Hematopoietic multipotent progenitor cell (in vitro differentiated cells): ENCODE measurements around the gene RAB20. TPM values are rescaled to one million over a fixed set of nuclear protein-coding genes. Genes with fewer than 3 reads are reported as not detected.
A peak's percentile ranks its signal among the peaks of the same experiment; 100 is the strongest.
"Not testable (repeated sequence)": the region's sequence is repeated elsewhere in the genome, so short reads cannot be mapped to it uniquely, and the experiment has no call there.

ENCODE experiments used
- DNase-seq, 3 donors: peaks; one replicate each; pipeline ENCODE4 v3.0.0-alpha.2; 2011 to 2015; ENCODE audit warnings: low read depth in 2 of 3, low spot score in 2 of 3
- total RNA-seq: library from RNA; depleted of rRNA; stranded (reverse); fragments of >200 nt; gene quantifications from one replicate; pipeline ENCODE4 v1.2.3, GENCODE V29; 2012

The RAB20 gene
- total RNA-seq, 1 donor, result 2.7 TPM

DNA sequence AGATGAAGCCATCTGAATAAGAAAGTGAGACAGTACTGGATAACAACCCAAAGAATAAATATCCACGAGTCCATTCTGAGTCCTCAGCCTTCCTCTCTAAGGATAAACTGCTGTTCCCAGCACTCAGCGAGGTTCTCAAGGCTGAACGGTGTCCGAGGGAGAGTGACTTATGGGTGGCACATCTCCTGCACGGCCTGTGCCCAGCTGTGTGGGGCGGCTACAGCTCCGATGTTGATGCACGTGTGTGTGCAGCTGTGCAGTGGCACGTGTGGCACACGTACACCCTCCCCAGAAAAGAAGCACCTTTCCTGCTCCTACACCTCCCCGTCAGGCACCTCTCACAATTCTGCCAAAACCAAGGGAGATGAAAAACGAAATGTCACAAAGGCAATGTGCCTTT lies 45.0 kb downstream of the RAB20 start:
- DNase-seq, result no peak

DNA sequence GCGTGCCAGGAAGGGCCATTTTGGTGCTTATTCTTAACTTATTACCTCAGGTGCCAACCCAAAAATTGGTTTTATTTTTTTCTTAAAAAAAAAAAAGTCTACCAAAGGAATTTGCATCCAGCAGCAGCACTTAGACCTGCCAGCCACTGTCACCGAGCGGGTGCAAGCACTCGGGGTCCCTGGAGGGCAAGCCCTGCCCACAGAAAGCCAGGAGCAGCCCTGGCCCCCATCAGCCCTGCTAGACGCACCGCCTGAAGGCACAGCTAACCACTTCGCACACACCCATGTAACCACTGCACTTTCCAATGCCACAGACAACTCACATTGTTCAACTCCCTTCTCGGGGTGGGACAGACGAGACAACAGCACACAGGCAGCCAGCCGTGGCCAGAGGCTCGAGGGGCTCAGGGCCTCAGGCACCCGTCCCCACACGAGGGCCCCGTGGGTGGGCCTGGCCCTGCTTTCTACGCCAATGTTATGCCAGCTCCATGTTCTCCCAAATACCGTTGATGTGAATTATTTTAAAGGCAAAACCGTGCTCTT lies 49.3 kb downstream of the RAB20 start:
- no peak for DNase-seq

DNA sequence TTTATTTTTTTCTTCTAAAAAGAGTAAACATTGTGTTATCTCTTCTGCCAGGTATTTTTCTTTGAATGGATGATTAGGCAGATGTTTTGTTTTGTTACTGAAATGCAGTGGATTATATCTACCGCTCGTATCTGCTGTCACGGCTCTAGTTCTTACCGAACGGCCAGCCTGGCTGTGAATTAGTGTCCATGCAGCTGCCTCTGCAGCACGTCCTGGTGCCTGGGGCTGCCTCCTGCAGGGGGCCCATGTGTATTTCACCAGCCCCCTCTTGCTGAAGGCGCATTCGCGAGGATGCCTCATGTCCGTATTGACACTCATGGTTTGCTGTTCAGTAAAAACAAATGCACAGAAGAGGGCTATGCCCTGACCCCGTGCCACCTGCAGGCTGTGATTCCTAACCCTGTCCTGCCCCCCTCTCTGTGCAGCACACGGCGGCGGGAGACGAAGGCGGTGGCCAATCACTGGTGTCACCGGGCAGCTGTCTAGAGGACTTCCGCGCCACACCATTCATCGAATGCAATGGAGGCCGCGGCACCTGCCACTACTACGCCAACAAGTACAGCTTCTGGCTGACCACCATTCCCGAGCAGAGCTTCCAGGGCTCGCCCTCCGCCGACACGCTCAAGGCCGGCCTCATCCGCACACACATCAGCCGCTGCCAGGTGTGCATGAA lies 49.9 kb downstream of the RAB20 start:
- DNase-seq, result no peak

DNA sequence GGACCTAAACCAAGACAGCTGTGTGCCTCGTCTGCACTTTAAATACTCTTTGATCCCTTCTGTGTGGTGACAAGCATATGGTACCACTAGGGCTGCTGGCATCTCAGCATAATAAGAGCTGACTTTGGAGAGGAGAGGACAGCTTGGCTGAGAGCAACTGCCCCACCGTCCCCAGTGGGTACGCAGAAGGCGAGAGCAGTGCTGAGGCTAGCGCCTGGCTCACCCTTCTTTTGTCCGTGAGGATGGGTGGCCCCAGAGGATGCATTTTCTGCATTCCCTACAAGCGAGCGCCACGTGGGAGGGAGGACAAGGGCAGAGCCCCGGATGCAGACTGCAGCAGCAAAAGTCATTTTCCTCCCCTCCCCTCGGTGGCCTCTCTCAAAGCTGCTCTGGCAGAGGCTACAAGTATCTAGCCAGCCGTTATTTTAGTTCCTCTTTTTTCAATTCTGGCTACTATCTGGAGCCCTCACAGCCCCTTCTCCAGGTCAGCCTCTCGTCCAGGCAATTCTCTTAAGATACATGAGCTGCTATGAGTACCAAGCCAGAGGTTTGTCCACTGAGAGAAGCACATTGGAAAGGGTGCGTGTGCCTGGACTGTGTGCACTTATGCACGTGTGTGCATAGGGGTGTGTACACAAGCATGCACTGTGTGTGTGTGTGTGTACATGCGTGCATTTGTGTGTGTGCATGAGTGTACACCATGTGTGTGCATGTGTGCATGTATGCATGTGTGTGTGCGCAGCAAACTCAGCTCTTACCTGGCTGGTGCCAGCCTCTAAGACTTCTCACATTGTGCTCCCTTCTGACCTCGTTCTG lies 51.3 kb downstream of the RAB20 start:
- DNase-seq, result peak in 2 of 3 donors; percentile 49 to 76

DNA sequence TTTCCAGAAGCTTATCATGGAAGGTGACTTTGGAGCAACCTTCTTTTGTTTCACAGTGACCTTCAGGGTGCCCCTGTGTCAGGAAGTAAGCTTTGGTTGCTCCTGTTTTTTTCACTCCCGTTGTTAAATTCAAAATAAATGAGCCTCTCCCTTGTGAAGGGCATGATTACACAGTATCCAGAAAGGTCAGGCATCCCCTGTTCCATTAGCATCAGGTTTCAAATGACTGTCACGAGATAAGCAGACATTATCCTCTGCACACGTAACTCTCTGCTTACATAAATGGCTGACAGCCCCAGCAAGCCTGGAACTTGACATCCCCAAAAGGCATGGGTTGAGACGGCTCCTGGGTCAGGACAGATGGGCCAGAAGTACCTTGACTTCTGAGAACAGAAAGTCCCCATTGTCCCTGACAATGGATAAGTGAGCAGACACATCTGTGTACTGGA lies 52.0 kb downstream of the RAB20 start:
- no peak for DNase-seq

DNA sequence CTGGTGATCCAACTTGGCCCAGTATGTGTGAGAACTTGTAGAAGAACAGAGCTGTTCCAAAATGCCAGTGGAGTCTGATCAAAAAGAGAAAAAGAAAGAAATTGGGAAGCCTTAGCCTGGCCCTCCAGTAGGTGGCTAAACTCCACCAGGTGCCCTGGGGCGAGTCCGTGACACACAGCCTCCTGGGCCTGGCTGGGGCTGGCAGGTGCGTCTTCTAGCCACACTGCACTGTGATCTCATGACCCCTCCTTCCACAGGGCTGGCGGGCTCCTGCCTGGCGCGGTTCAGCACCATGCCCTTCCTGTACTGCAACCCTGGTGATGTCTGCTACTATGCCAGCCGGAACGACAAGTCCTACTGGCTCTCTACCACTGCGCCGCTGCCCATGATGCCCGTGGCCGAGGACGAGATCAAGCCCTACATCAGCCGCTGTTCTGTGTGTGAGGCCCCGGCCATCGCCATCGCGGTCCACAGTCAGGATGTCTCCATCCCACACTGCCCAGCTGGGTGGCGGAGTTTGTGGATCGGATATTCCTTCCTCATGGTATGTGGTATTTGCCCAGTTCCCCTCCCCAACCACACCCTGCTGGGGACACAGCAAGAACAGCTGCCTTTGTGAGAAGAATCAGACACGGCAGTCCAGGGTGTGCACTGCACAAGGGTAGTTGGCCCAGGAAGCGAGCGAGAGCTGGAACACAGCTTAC lies 53.7 kb downstream of the RAB20 start:
- DNase-seq, result no peak

DNA sequence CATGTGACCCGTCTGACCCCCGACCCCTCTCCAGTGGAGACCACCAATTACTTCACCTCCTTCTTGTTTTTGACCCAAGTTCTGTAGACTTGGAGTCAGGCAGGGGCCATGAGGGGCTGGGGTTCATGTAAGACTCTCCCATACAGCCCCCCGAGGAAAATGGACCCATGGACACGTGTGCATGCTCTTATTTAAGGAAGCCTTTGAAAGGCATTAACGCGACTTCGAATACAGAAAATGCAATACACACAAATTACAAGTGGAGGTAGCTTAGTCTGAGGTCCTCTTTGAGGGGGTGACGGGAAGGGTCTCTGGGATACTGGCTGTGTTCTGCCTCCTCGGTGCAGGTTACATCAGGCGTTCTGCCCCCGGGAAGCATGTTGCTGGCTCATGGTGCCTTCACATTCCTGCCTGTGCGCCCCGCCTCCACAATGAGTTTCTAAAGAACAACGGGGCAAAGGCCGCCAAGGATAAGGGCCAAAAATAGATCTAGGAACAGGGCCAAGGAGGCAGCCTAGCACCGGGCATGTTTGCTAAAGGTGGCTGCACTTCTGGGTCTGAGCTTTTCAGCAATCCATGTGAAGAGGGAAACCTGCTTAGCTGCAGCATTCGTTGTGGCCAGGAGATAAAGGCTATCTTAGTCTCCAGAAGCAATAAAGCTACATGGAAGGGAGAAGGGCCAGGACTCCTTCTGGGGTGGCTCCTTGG lies 54.5 kb downstream of the RAB20 start:
- no peak for DNase-seq

DNA sequence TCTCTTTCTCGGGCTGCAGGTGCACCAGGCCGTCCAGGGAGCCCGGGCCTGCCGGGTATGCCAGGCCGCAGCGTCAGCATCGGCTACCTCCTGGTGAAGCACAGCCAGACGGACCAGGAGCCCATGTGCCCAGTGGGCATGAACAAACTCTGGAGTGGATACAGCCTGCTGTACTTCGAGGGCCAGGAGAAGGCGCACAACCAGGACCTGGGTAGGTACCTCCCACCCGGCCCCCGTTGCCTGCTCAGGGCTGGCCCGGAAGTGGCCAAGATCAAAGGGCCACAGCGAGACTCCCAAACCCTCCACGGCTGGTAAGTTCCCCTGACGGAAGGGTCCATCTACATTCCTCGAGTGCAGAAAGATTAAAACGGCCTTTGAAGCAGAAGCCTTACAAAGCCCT lies 55.1 kb downstream of the RAB20 start:
- DNase-seq, result no peak

DNA sequence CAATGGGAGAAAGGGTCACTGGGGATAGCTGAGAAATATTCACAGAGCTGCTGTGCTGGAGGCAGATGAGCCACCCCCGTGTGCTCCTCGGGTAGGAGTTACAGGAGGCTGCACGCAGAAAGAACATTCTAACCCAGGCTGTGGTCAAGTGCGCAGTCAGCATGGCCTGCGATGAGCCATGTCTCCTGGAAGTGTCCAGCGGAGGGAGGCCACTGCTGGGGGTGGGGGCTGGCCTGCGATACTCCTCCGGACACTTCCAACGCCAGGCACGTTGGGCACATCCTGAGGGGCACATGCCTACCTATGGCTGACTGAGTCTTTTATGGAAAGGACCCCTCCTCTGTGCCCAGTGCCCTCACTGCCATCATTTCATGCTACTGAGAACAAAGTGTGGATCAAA lies 55.9 kb downstream of the RAB20 start:
- DNase-seq, result no peak

DNA sequence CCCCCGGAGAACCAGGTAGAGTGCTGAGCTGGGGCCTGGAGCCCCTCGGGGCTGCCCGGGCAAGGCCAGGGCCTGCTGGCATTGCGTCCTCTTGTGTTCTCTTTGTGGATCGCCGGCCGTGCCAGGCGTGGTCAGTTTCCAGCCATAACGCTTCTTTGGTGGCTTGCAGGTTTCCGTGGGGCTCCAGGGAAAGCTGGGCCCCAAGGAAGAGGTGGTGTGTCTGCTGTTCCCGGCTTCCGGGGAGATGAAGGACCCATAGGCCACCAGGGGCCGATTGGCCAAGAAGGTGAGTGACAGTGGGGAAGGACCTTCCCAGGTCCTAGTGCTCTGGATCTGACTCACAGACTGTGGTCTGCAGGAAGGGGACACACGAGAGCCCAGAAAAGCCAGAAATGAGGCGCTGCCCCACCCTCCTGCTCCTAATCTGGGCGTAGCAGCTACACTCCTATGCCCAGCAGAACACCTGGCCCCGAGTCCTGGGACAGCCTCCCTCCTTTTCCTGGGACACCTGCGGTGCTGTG lies 57.5 kb downstream of the RAB20 start:
- no peak for DNase-seq

DNA sequence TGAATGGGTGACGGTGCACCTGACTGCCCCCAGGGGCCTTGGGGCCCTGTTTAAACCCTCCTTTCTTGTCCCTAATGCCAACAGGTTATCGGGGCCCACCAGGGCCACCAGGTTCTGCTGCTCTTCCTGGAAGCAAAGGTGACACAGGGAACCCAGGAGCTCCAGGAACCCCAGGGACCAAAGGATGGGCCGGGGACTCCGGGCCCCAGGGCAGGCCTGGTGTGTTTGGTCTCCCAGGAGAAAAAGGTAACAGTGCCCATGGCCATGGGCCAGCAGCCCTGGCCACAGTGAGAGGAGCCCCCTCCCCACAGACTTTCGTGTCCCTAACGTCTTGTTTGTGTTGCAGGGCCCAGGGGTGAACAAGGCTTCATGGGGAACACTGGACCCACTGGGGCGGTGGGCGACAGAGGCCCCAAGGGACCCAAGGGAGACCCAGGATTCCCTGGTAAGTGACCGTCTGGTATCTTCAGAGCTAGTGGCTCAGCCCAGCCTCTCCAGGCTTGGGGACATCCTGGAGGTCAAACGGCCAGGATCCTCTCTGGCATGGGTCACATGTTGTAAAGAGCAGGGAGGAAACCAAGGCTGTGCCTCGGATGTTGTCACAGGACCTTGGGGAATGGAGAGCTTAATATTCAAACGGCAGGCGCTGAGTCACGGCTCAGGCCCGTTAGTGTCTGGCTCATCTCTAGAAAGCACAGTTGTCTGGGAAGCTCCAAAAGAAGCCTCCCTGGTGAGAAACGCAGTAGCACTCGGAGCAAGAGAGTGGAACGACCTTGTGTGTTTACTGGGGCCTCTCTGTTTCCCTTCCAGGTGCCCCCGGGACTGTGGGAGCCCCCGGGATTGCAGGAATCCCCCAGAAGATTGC lies 58.3 kb downstream of the RAB20 start:
- no peak for DNase-seq

DNA sequence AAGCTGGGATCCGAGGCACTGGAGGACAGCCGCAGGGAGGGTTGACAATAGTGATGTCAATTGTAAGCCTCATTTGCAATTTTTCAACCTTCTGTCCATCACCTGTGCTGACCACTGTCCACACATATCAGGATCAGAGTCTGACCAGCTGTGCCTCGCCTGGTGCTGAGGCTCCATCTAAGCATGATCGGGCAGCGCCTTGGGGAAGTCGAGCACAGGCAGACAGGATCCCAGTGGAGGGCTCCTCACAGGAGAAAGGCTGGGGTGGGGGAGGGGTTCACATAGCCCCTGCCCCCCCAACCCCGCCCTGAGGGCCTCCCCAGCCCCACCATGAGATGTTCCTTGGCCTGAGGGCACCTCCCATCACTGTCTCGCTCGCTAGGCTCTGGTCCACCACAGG lies 60.3 kb downstream of the RAB20 start:
- no peak for DNase-seq

DNA sequence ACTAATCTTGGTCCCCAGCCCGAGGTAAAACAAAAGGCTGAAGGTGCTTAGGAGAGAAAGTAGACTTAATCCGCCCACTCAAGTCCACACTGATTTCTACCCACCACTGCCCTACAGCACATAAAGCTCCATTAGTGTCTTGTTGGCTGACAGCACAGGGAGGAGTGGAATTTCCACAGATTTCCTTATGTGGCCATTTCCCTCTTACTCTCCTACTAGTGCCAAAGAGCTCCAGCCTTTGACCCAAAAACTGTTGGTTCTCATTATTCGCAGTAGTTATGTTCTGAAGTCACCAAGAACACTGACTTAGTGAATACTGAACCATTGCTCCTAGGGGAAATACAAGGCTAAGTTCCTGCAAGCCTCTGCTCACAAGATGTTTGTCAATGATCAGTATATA lies 61.2 kb downstream of the RAB20 start:
- DNase-seq, result no peak

DNA sequence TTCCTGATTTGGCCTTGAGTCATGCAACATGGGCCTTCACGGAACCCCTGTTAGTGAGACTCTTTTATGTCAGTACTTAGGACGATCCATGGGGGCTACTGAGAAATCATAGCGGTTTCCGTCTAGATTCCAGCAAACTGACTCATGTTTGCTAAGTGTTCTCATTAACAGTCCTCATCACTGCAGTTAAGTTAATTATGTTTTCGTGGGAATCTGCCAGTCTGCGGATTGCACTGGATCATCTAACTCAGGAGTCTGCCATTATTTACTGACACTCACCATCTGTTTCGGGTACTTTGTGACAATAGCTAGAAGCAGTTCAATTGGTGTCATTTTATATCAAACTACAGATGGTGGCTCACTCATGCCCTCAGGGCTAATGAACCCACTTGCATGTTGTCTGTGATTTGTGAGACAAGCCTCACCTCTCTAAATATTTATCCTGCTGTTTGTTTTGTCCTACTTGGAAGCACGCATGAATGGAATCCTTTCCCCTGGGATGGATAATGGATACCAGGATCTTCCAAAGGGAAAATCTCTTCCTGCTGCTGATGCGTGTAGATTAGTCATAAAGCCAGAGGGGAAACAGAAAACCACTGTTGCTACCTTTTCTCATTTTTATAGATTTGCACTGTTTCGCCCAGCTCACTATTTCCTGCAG lies 61.8 kb downstream of the RAB20 start:
- DNase-seq, result no peak

DNA sequence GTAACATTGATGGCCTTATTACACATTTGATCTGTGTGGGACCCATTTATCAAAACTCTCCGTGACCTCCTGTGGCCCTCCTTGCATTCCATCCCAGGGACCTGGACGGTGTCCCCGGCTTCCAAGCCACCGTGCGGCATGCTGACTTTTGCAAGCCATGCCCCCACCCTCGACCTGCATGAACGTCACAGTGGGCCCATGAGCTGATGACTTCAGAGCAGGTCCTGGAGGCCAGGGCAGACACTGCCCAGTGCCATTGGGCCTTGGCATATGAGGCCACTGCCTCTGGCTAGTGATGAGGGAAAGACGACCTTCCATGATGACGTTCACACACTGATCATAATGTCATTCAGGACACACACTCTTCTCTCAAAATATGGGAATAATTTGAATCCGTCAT lies 62.8 kb downstream of the RAB20 start:
- no peak for DNase-seq

DNA sequence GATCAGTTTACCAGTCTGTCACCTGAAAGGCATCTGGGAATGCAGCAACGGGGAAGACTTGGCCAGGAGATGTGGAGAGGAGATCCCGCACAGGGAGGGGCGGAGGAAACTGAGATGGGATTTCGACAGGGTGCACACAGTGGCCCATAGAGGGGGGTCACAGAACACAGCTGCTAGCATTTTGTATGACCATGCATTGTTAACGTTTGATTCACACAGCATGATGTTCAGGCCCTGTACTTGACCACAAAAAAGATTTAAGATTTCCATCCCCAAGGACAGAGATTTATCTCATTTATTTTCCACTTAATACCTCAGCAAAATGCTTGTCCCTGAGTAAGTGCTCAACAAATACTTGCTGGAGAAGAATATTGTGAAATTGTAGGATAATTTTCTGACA lies 63.2 kb downstream of the RAB20 start:
- no peak for DNase-seq

DNA sequence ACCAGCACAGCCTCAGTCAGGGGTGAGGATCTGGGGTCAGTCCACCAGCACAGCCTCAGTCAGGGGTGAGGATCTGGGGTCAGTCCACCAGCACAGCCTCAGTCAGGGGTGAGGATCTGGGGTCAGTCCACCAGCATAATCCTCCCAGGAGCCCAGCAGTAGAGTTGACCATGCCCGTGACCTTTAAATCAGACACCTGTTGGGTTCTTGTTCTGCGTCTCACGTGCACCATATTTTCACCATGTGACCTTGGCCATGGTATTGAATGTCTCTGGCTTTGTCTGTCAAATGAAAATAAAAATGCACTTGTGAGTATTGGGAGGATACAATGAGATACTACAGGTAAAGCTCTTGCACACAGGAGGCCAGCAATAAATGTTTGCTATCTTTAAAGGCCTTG lies 63.6 kb downstream of the RAB20 start:
- not testable (repeated sequence) for DNase-seq

DNA sequence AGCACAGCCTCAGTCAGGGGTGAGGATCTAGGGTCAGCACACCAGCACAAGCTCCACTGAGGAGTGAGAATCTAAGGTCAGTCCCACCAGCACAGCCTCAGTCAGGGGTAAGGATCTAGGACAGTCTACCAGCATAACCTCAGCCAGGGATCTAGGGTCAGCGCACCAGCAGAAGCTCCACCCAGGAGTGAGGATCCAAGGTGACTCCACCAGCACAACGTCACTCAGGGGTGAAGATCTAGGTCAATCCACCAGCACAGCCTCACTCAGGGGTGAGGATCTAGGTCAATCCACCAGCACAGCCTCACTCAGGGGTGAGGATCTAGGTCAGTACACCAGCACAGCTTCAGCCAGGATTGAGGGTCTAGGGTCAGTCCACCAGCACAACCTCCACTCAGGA lies 64.5 kb downstream of the RAB20 start:
- DNase-seq, result no peak

DNA sequence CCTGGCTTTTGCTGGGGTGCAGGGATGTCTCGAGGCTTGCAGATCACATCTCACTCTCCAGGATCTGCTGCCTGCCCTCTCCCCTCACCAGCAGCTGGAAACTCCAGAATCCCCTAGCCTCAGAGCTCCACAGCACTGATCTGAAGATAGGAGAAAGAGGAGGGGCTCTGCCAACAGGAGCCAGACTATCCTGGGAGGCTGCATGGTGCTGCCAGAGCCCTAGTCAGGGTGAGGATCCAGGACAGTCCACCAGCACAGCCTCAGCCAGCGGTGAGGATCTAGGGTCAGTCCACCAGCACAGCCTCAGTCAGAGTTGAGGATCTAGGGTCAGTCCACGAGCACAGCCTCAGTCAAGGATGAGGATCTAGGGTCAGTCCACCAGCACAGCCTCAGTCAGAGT lies 65.2 kb downstream of the RAB20 start:
- DNase-seq, result no peak
